ENCODE measurements around the gene PODXL. TPM values are rescaled to one million over a fixed set of nuclear protein-coding genes. Genes with fewer than 3 reads are reported as not detected.
A peak's percentile ranks its signal among the peaks of the same experiment; 100 is the strongest.

The PODXL gene
- total RNA-seq, 1 experiment from 2014 or later = 37.5 TPM

GRCh38 chr7:131543298-131543697 lies 13.1 kb downstream of the PODXL start:
- intact Hi-C loops (cut with micrococcal nuclease) = no loop called here
- ChIA-PET POLR2A (no interaction called here), CTCF (no interaction called here)

GRCh38 chr7:131540491-131541162 lies 15.8 kb downstream of the PODXL start:
- DNase-seq (ENCODE audit: low read depth, low spot score) = no peak
- Histone ChIP-seq H3K9me2 (ENCODE audit: insufficient read depth) (no peaks in the 10 kb centered on the region), H3K9me3 (ENCODE audit: control insufficient read depth in 1 of 2, insufficient read depth in 1 of 2, low read depth in 1 of 2, low read length in 2 of 2) (no peaks in the 10 kb centered on the region), H3K9ac (ENCODE audit: low read length) (peak overlapping the region; percentile 60), H3K79me2 (ENCODE audit: insufficient read depth, low read length) (peaks cover 51% of the 10 kb centered on the region), H3K4me2 (ENCODE audit: low read length) (peak overlapping the region; percentile 71), H3K27ac (ENCODE audit: low read depth, low read length) (peak overlapping the region; percentile 95), H3K36me3 (ENCODE audit: control insufficient read depth in 1 of 2, insufficient read depth in 2 of 2, low read length in 2 of 2) (no peaks in the 10 kb centered on the region), H3K4me3 (replicated peaks in 1 of 2; ENCODE audit: low read depth in 1 of 2, low read length in 2 of 2) (no peak overlapping the region), H2AFZ (ENCODE audit: low read depth, low read length, poor library complexity, severe bottlenecking) (no peak overlapping the region), H4K20me1 (ENCODE audit: insufficient read depth) (no peaks in the 10 kb centered on the region), H3K4me1 (ENCODE audit: control insufficient read depth in 1 of 2, insufficient read depth in 2 of 2, low read length in 2 of 2) (peaks cover 91 to 95% of the 10 kb centered on the region in 2 experiments), H3K27me3 (ENCODE audit: insufficient read depth, low read length) (no peaks in the 10 kb centered on the region)
- intact Hi-C loops (cut with micrococcal nuclease) = no loop called here
- ChIA-PET RAD21 (ENCODE audit: low non-redundant PET in 1 of 2, low total read pairs in 2 of 2, uncharacterized antibody in 2 of 2, unreplicated experiment in 2 of 2) (no interaction called here), POLR2A (no interaction called here), CTCF (interaction anchor here (1.3 kb wide), 1 partner anchor 28 kb away, joined by 3 read pairs; no protein-coding TSS in a partner anchor)
- ATAC-seq = no peak
- BruUV-seq (replicated peaks) = no TSS peak
- TF ChIP-seq, protein P1, sequence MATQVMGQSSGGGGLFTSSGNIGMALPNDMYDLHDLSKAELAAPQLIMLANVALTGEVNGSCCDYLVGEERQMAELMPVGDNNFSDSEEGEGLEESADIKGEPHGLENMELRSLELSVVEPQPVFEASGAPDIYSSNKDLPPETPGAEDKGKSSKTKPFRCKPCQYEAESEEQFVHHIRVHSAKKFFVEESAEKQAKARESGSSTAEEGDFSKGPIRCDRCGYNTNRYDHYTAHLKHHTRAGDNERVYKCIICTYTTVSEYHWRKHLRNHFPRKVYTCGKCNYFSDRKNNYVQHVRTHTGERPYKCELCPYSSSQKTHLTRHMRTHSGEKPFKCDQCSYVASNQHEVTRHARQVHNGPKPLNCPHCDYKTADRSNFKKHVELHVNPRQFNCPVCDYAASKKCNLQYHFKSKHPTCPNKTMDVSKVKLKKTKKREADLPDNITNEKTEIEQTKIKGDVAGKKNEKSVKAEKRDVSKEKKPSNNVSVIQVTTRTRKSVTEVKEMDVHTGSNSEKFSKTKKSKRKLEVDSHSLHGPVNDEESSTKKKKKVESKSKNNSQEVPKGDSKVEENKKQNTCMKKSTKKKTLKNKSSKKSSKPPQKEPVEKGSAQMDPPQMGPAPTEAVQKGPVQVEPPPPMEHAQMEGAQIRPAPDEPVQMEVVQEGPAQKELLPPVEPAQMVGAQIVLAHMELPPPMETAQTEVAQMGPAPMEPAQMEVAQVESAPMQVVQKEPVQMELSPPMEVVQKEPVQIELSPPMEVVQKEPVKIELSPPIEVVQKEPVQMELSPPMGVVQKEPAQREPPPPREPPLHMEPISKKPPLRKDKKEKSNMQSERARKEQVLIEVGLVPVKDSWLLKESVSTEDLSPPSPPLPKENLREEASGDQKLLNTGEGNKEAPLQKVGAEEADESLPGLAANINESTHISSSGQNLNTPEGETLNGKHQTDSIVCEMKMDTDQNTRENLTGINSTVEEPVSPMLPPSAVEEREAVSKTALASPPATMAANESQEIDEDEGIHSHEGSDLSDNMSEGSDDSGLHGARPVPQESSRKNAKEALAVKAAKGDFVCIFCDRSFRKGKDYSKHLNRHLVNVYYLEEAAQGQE (IDR thresholded peaks at IDR 0.05; ENCODE audit: low read depth) = no peak
- TF ChIP-seq CTCF (IDR thresholded peaks at IDR 0.05 in 2 of 3, conservative IDR thresholded peaks at IDR 0.05 in 1 of 3; ENCODE audit: borderline replicate concordance in 1 of 3, insufficient read depth in 1 of 3, low read depth in 2 of 3, low read length in 2 of 3) = 0 out of 6 replicates have a peak, but pooled peaks of 1 of the 3 experiments have one; percentile 11

More at GRCh38 chr7:131543298-131543697, 13.1 kb downstream of the PODXL start:
- H4K20me1 ChIP-seq (ENCODE audit: insufficient read depth) = no peaks in the 10 kb centered on the region
- RAD21 ChIA-PET (ENCODE audit: low non-redundant PET in 1 of 2, low total read pairs in 2 of 2, uncharacterized antibody in 2 of 2, unreplicated experiment in 2 of 2) = no interaction called here
- H3K79me2 ChIP-seq (ENCODE audit: insufficient read depth, low read length) = peaks cover 60% of the 10 kb centered on the region
- no TSS peak for BruUV-seq (replicated peaks)
- no peaks in the 10 kb centered on the region for H3K9me2 ChIP-seq (ENCODE audit: insufficient read depth)
- no peak overlapping the region; the same call in 1 of the 2 replicates for H3K27ac ChIP-seq (ENCODE audit: low read depth, low read length)
- no peak overlapping the region for H2AFZ ChIP-seq (ENCODE audit: low read depth, low read length, poor library complexity, severe bottlenecking)
- no peak for DNase-seq (ENCODE audit: low read depth, low spot score)
- peak overlapping the region; percentile 0; the same call in 1 of the 2 replicates for H3K4me2 ChIP-seq (ENCODE audit: low read length)
- TF ChIP-seq SP1 (IDR thresholded peaks at IDR 0.05; ENCODE audit: low read depth) (no peak), POLR2AphosphoS5 (IDR thresholded peaks at IDR 0.05; ENCODE audit: low read depth, low read length) (no peak), CEBPB (IDR thresholded peaks at IDR 0.05; ENCODE audit: low read depth) (no peak), SRF (IDR thresholded peaks at IDR 0.05; ENCODE audit: low read depth) (no peak), CBX3 (IDR thresholded peaks at IDR 0.05; ENCODE audit: low read depth) (no peak), RAD21 (IDR thresholded peaks at IDR 0.05; ENCODE audit: low read depth) (no peak), FOSL1 (IDR thresholded peaks at IDR 0.05; ENCODE audit: low read depth) (no peak), SIN3A (IDR thresholded peaks at IDR 0.05; ENCODE audit: low read depth) (no peak), EZH2 (IDR thresholded peaks at IDR 0.05) (no peak), TCF7L2 (IDR thresholded peaks at IDR 0.05; ENCODE audit: borderline replicate concordance, extremely low read depth, insufficient read depth, insufficient read length) (no peak), ZFX (IDR thresholded peaks at IDR 0.05) (no peak), ZNF274 (IDR thresholded peaks at IDR 0.05; ENCODE audit: low read depth, low read length) (no peak), YY1 (IDR thresholded peaks at IDR 0.05; ENCODE audit: extremely low read depth, insufficient replicate concordance, low read depth, low read length) (no peak)
- TF ChIP-seq, protein P2, sequence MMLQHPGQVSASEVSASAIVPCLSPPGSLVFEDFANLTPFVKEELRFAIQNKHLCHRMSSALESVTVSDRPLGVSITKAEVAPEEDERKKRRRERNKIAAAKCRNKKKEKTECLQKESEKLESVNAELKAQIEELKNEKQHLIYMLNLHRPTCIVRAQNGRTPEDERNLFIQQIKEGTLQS (IDR thresholded peaks at IDR 0.05) = no peak
- TF ChIP-seq, protein P3, sequence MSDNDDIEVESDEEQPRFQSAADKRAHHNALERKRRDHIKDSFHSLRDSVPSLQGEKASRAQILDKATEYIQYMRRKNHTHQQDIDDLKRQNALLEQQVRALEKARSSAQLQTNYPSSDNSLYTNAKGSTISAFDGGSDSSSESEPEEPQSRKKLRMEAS (IDR thresholded peaks at IDR 0.05) = no peak
- peaks cover 83 to 90% of the 10 kb centered on the region in 2 experiments for H3K4me1 ChIP-seq (ENCODE audit: control insufficient read depth in 1 of 2, insufficient read depth in 2 of 2, low read length in 2 of 2)
- no peak for ATAC-seq
- H3K9me3 ChIP-seq (ENCODE audit: control insufficient read depth in 1 of 2, insufficient read depth in 1 of 2, low read depth in 1 of 2, low read length in 2 of 2) = no peaks in the 10 kb centered on the region
- H3K36me3 ChIP-seq (ENCODE audit: control insufficient read depth in 1 of 2, insufficient read depth in 2 of 2, low read length in 2 of 2) = no peaks in the 10 kb centered on the region
- no peak overlapping the region for H3K4me3 ChIP-seq (replicated peaks in 1 of 2; ENCODE audit: low read depth in 1 of 2, low read length in 2 of 2)
- H3K9ac ChIP-seq (ENCODE audit: low read length) = no peak overlapping the region
- H3K27me3 ChIP-seq (ENCODE audit: insufficient read depth, low read length) = no peaks in the 10 kb centered on the region

Measured in HCT116 (cell line).